ENCODE data around the gene SIGLEC7.

- TF ChIP-seq CTCF (IDR thresholded peaks at IDR 0.05 in 8 of 11, conservative IDR thresholded peaks at IDR 0.05 in 3 of 11) (no peak), POLR2A (IDR thresholded peaks at IDR 0.05) (no peak)
Measured at GRCh38 chr19:51137792-51138425, 4.2 kb upstream of the SIGLEC7 start.

Measured in spleen (tissue), 7 donors.